ENCODE data around the gene ATG2A.
A peak's percentile ranks its signal among the peaks of the same experiment; 100 is the strongest.

The ATG2A gene

DNA sequence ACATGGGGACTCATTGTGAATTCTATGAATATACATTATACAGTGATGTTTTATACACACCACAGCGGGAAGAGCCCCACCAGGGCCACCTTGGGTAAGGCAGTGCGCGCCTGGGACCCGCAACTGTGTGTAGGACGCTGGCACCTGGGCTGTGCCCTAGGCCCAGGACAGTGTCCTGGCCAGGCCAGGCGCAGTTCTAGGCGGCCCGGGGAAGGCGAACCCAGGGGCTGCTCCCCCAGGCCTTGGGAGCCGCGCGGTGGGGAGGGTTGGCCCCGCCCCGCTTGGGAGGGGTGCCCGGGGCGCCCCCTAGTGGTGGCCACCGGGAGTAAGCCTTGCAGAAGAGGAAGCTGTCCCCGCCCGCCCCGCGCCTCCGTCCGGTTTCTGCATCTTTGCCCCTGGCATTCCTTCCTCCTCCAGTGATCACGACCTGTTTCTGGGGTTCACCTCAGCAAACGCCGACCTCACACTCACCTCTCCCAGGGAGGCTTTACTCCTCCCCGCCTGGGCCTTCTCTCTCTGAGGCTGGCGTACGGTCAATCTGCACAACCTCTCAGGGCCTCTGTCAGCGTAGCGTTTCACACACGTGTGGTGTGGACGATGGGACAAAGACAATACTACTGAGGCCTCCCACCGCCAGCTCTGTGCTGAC is 29.1 kb downstream of the ATG2A start:
- Histone ChIP-seq H3K4me3 (peak overlapping the region; percentile 61), H3K27ac (peak overlapping the region in 1 of 2 donors; percentile 25)
- TF ChIP-seq, protein P1, sequence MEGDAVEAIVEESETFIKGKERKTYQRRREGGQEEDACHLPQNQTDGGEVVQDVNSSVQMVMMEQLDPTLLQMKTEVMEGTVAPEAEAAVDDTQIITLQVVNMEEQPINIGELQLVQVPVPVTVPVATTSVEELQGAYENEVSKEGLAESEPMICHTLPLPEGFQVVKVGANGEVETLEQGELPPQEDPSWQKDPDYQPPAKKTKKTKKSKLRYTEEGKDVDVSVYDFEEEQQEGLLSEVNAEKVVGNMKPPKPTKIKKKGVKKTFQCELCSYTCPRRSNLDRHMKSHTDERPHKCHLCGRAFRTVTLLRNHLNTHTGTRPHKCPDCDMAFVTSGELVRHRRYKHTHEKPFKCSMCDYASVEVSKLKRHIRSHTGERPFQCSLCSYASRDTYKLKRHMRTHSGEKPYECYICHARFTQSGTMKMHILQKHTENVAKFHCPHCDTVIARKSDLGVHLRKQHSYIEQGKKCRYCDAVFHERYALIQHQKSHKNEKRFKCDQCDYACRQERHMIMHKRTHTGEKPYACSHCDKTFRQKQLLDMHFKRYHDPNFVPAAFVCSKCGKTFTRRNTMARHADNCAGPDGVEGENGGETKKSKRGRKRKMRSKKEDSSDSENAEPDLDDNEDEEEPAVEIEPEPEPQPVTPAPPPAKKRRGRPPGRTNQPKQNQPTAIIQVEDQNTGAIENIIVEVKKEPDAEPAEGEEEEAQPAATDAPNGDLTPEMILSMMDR (IDR thresholded peaks at IDR 0.05) = peak; percentile 98
- DNase-seq (ENCODE audit: low spot score) = no peak

DNA sequence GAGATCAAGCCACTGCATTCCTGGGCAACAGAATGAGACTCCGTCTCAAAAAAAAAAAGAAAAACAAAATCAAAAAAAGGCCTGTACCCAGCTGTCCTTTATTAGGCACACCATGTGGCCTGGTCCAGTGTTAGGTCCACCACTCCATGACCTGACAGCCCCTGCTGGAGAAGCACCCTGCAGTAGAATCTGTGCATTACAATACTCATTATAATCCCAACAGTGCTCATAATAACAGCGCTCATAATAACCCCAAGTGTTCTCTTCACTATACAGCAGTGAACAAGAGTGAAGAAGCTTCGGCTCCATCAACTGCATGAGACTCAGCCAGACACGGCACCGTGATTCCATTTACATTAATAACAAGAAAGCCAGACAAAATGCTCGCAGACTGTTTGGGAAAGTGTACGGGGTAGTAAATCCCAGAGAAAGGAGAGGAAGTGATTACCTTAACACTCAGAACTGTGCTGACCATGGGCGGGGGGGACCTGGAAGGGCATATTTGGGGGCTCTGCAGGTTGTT is 29.7 kb downstream of the ATG2A start:
- TF ChIP-seq, protein P1 (IDR thresholded peaks at IDR 0.05) = no peak
- Histone ChIP-seq H3K27ac (peak overlapping the region in 1 of 2 donors; percentile 25), H3K4me3 (peak overlapping the region; percentile 61)
- DNase-seq (ENCODE audit: low spot score) = no peak

DNA sequence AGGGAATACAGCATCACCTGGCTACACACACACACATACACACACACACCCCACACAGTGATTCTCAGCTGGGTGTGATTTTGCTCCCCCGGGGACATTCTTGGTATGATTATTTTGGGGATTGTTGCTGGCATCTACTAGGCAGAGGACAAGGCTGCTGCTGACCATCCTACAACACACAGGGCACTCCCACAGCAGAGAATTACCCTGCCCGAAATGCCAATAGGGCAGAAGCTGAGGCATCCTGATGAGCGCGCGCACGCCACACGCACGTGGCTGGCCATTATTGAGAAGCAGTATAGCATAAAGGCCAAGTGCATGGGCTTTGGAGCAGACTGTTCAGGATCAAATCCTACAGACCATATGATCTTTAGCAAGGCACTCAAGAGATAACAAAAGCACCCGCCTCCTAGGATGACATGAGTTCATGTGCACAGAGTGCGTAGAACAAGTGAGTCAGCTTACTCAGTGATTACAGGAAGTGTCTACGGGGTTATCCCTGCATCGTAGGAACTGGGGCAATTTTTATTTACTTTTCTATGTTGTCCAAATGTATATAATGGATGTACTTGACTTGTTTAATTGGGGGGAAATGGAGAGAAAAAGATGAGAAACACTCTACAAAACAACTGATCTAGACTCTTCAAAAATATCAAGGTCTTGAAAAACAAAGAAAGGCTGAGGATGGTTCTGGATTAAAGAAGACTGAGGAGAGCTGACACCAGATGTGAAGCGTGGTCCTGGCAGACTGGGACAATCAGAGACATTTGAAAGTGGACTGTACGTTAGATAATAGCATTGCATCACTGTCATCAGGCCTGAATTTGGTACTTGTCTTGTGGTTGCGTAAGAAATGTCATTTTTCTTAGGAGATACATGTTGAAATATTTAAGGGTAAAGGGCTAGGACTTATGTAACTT is 31.4 kb downstream of the ATG2A start:
- TF ChIP-seq, protein P1 (IDR thresholded peaks at IDR 0.05) = no peak
- peak overlapping the region in 1 of 2 donors; percentile 87 for H3K27ac ChIP-seq
- DNase-seq (ENCODE audit: low spot score) = no peak

GRCh38 chr11:64884019-64884418 is 33.0 kb downstream of the ATG2A start:
- TF ChIP-seq, protein P1 (IDR thresholded peaks at IDR 0.05) = no peak
- Histone ChIP-seq H3K27ac (peak overlapping the region in 1 of 2 donors; percentile 87), H3K4me3 (no peak overlapping the region)
- no peak for DNase-seq (ENCODE audit: low spot score)

More for the DNA sequence above, 31.4 kb downstream of the ATG2A start:
- no peak overlapping the region for H3K4me3 ChIP-seq

DNA sequence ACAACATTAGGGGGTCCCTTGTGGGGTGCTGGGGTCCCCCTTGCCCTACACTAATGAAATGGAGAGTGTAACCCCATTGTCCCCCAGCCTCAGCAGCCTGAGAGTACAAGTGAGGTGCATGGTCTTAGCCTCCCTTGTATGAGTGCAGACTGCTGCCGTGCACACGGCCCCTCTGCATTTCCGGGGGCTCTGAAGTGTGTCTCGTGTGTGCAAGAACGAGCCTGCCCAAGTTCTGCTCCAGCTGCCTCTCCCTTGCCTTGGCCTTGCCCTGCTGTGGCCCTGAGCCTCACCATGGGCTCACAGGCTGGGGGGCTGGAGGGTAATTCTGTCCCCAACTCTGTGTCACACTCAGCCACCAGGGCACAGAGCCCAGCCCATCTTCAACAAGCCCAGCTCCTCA is 33.4 kb downstream of the ATG2A start:
- TF ChIP-seq, protein P1 (IDR thresholded peaks at IDR 0.05) = no peak
- Histone ChIP-seq H3K4me3 (no peak overlapping the region), H3K27ac (peak overlapping the region; percentile 7 to 87)
- no peak for DNase-seq (ENCODE audit: low spot score)

DNA sequence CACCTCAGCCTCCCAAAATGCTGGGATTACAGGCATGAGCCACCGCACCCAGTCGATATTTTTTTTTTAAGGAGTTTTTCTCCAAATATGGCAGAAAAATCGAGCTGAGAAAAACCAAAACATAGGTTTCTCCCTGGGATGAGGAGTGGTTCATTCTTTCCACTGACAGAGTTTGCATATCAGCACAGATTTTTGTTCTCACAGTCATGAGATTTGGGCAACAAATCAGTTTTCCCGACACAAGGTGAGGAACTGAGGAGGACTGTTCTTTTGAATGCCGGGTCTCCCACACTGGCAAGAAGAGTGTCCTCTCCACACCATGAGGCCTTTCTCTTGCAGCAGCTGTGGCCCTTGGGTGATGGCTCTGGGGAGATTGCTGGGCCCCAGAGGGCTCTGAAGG is 34.8 kb downstream of the ATG2A start:
- TF ChIP-seq, protein P1 (IDR thresholded peaks at IDR 0.05) = no peak
- no peak for DNase-seq (ENCODE audit: low spot score)
- Histone ChIP-seq H3K27ac (peak overlapping the region; percentile 77 to 87), H3K4me3 (no peak overlapping the region)
